H1 (cell line): ENCODE results near the gene PDIA5. TPM values are rescaled to one million over a fixed set of nuclear protein-coding genes. Genes with fewer than 3 reads are reported as not detected.

Experiments
- CTCF ChIA-PET: fragments of 300-600 bp; sonication (Branson Sonifier 250); formaldehyde crosslinking; loops from one replicate; lab custom pipeline; 2021; ENCODE audit not compliant: partially characterized antibody; lab: Charles Lee
- POLR2A ChIA-PET: fragments of 300-600 bp; sonication (Branson Sonifier 250); formaldehyde crosslinking; loops from one replicate; lab custom pipeline; 2021; ENCODE audit warnings: inconsistent platforms; ENCODE audit not compliant: partially characterized antibody; lab: Charles Lee
- DNase-seq, 2 experiments: peaks; one replicate each; pipeline versions ENCODE4 v3.0.0 to v3.0.0-alpha.2; 2010 to 2022; ENCODE audit warnings: low spot score in 2 of 2, low read depth in 1 of 2, mixed read lengths in 1 of 2
- FAIRE-seq: peaks from 2 replicates; lab custom pipeline; 2011; peaks lifted over from hg19 to GRCh38; lab: Jason Lieb, UNC
- H2AFZ ChIP-seq: 2 replicates; pipeline ENCODE4 v1.8.1; 2012; ENCODE audit warnings: low read length, inconsistent platforms
- H2AK5ac ChIP-seq: 2 replicates; pipeline ENCODE4 v1.6.1; 2013; ENCODE audit warnings: low read depth, low read length
- H2BK120ac ChIP-seq: replicated peaks from 2 replicates; pipeline ENCODE3; 2013; ENCODE audit warnings: low read depth, low read length, inconsistent platforms
- H2BK12ac ChIP-seq: 2 replicates; pipeline ENCODE4 v1.6.1; 2013; ENCODE audit warnings: low read depth, low read length
- H2BK15ac ChIP-seq: 2 replicates; pipeline ENCODE4 v1.6.1; 2013; ENCODE audit warnings: low read length
- H2BK20ac ChIP-seq: 2 replicates; pipeline ENCODE4 v1.6.1; 2013; ENCODE audit warnings: low read length
- H2BK5ac ChIP-seq: 2 replicates; pipeline ENCODE4 v1.6.1; 2013; ENCODE audit warnings: low read depth, low read length
- H3K14ac ChIP-seq: 2 replicates; pipeline ENCODE4 v1.6.1; 2013; ENCODE audit warnings: inconsistent platforms; ENCODE audit not compliant: insufficient read length
- H3K18ac ChIP-seq: 2 replicates; pipeline ENCODE4 v1.6.1; 2013; ENCODE audit warnings: low read length; ENCODE audit errors: extremely low read depth
- H3K23ac ChIP-seq: 2 replicates; pipeline ENCODE4 v1.6.1; 2013; ENCODE audit warnings: inconsistent platforms; ENCODE audit not compliant: insufficient read length
- H3K23me2 ChIP-seq: 2 replicates; pipeline ENCODE4 v1.6.1; 2013; ENCODE audit warnings: low read depth, low read length
- H3K27ac ChIP-seq: 2 replicates; pipeline ENCODE4 v1.6.1; 2011; ENCODE audit warnings: low read depth, low read length, inconsistent platforms
- H3K27me3 ChIP-seq, 4 experiments: replicated peaks in 1 of 4; 1 replicate in 1 of 4; 2 replicates in 3 of 4; pipeline versions ENCODE4 v1.6.1 to v1.8.1; 2011 to 2013; ENCODE audit warnings: low read length in 3 of 4, mild to moderate bottlenecking in 3 of 4, inconsistent platforms in 2 of 4, mixed read lengths in 2 of 4, moderate library complexity in 1 of 4; ENCODE audit not compliant: control insufficient read depth in 3 of 4, insufficient read depth in 3 of 4; ENCODE audit errors: extremely low read depth in 1 of 4
- H3K36me3 ChIP-seq, 4 experiments: 2 replicates each; pipeline versions ENCODE4 v1.6.1 to v1.8.1; 2011 to 2013; ENCODE audit warnings: mild to moderate bottlenecking in 4 of 4, low read length in 3 of 4, moderate library complexity in 2 of 4, control low read depth in 1 of 4, inconsistent platforms in 1 of 4; ENCODE audit not compliant: insufficient read depth in 4 of 4, control insufficient read depth in 2 of 4
- H3K4ac ChIP-seq: replicated peaks from 2 replicates; pipeline ENCODE3; 2013; ENCODE audit warnings: low read length, low read depth, mixed read lengths, inconsistent platforms; ENCODE audit not compliant: insufficient read length
- H3K4me1 ChIP-seq, 4 experiments: replicated peaks in 1 of 4; 1 replicate in 1 of 4; 2 replicates in 3 of 4; pipeline versions ENCODE4 v1.6.1 to v1.8.1; 2011 to 2013; ENCODE audit warnings: low read length in 3 of 4, inconsistent platforms in 2 of 4, mixed read lengths in 1 of 4; ENCODE audit not compliant: insufficient read depth in 4 of 4, control insufficient read depth in 3 of 4
- H3K4me2 ChIP-seq, 2 experiments: 2 replicates each; pipeline versions ENCODE4 v1.6.1 to v1.8.1; 2011 to 2013; ENCODE audit warnings: low read depth in 2 of 2, low read length in 2 of 2, control low read depth in 1 of 2, inconsistent platforms in 1 of 2, mild to moderate bottlenecking in 1 of 2; ENCODE audit not compliant: insufficient read depth in 1 of 2
- H3K4me3 ChIP-seq, 4 experiments: fragments of 200-600, 300-600 bp in 1 of 4; sonication (generic), shearing (Covaris generic), sonication (Bioruptor Twin) in 1 of 4; 2 replicates each; pipeline versions ENCODE4 v1.5.1 to v1.8.1; 2011 to 2016; ENCODE audit warnings: low read length in 4 of 4, low read depth in 3 of 4, control low read depth in 2 of 4, inconsistent platforms in 2 of 4, mild to moderate bottlenecking in 2 of 4, mixed read lengths in 1 of 4, moderate library complexity in 1 of 4; ENCODE audit not compliant: insufficient read depth in 2 of 4; ENCODE audit errors: extremely low read depth in 1 of 4
- H3K56ac ChIP-seq: replicated peaks from 2 replicates; pipeline ENCODE3; 2013; ENCODE audit warnings: low read depth, mild to moderate bottlenecking, mixed read lengths, low read length, inconsistent platforms; ENCODE audit not compliant: insufficient read length
- H3K79me1 ChIP-seq: 2 replicates; pipeline ENCODE4 v1.6.1; 2013; ENCODE audit warnings: low read depth, low read length, control low read depth
- H3K79me2 ChIP-seq, 2 experiments: 2 replicates each; pipeline versions ENCODE4 v1.6.1 to v1.8.1; 2012 to 2013; ENCODE audit warnings: low read length in 2 of 2, mild to moderate bottlenecking in 2 of 2, inconsistent platforms in 1 of 2; ENCODE audit not compliant: insufficient read depth in 2 of 2, control insufficient read depth in 1 of 2
- H3K9ac ChIP-seq, 4 experiments: replicated peaks in 1 of 4; 1 replicate in 1 of 4; 2 replicates in 3 of 4; pipeline versions ENCODE4 v1.6.1 to v1.8.1; 2011 to 2013; ENCODE audit warnings: low read depth in 3 of 4, low read length in 3 of 4, control low read depth in 2 of 4, mild to moderate bottlenecking in 2 of 4, moderate library complexity in 2 of 4, inconsistent platforms in 1 of 4; ENCODE audit errors: extremely low read depth in 1 of 4
- H3K9me3 ChIP-seq, 2 experiments: 2 replicates each; pipeline versions ENCODE4 v1.6.1 to v1.8.1; 2012 to 2013; ENCODE audit warnings: mild to moderate bottlenecking in 2 of 2, moderate library complexity in 2 of 2, control low read depth in 1 of 2, inconsistent platforms in 1 of 2, low read depth in 1 of 2, low read length in 1 of 2, mixed read lengths in 1 of 2; ENCODE audit not compliant: insufficient read depth in 2 of 2
- H4K20me1 ChIP-seq, 2 experiments: replicated peaks in 1 of 2; 2 replicates each; pipeline versions ENCODE3 to v1.8.1; 2011 to 2013; ENCODE audit warnings: inconsistent platforms in 2 of 2, low read length in 2 of 2, mild to moderate bottlenecking in 1 of 2; ENCODE audit not compliant: insufficient read depth in 2 of 2, control insufficient read depth in 1 of 2
- H4K5ac ChIP-seq: 2 replicates; pipeline ENCODE4 v1.6.1; 2013; ENCODE audit warnings: low read length, low read depth, mixed read lengths, inconsistent platforms; ENCODE audit not compliant: insufficient read length
- H4K8ac ChIP-seq: 2 replicates; pipeline ENCODE4 v1.8.0; 2013; ENCODE audit warnings: mild to moderate bottlenecking, moderate library complexity, low read length, inconsistent platforms; ENCODE audit not compliant: insufficient read depth; ENCODE audit errors: extremely low read depth
- H4K91ac ChIP-seq: replicated peaks from 2 replicates; pipeline ENCODE3; 2013; ENCODE audit warnings: low read length, mixed read lengths, inconsistent platforms; ENCODE audit not compliant: insufficient read length
- BACH1 ChIP-seq: IDR thresholded peaks from 2 replicates; pipeline ENCODE4 v1.6.1; 2012; ENCODE audit warnings: low read length, improper control_type of control experiment
- CBX8 ChIP-seq: fragments of 300-800, 300-1000 bp; sonication (generic); IDR thresholded peaks from 2 replicates; pipeline ENCODE4 v1.7.1; 2016; ENCODE audit warnings: low read depth, low read length, borderline replicate concordance
- CHD1 ChIP-seq: IDR thresholded peaks from 2 replicates; pipeline ENCODE4 v1.6.1; 2012; ENCODE audit warnings: low read depth, low read length, improper control_type of control experiment
- CHD2 ChIP-seq: IDR thresholded peaks from 2 replicates; pipeline ENCODE4 v1.6.1; 2012; ENCODE audit warnings: low read length, improper control_type of control experiment
- KDM5A ChIP-seq: fragments of 200-600 bp; IDR thresholded peaks from 2 replicates; pipeline ENCODE4 v1.7.1; 2012; ENCODE audit warnings: mild to moderate bottlenecking, low read length, inconsistent platforms, mixed read lengths
- MAFK ChIP-seq: IDR thresholded peaks from 2 replicates; pipeline ENCODE4 v1.6.1; 2012; ENCODE audit warnings: low read depth, mild to moderate bottlenecking, improper control_type of control experiment, low read length
- PHF8 ChIP-seq: fragments of 200-600 bp; sonication (generic); conservative IDR thresholded peaks from 2 replicates; pipeline ENCODE4 v1.7.1; 2012; ENCODE audit warnings: low read depth, mild to moderate bottlenecking, inconsistent platforms, low read length, moderate library complexity
- RAD21 ChIP-seq, 2 experiments: IDR thresholded peaks in 1 of 2; conservative IDR thresholded peaks in 1 of 2; 2 replicates each; pipeline ENCODE4 v1.6.1; 2011; ENCODE audit warnings: low read depth in 2 of 2, low read length in 2 of 2, improper control_type of control experiment in 1 of 2, inconsistent platforms in 1 of 2, mild to moderate bottlenecking in 1 of 2, moderate library complexity in 1 of 2
- TAF1 ChIP-seq: IDR thresholded peaks from 2 replicates; pipeline ENCODE4 v1.6.1; 2011; ENCODE audit warnings: mild to moderate bottlenecking, low read depth, low read length
- TEAD4 ChIP-seq: IDR thresholded peaks from 2 replicates; pipeline ENCODE4 v1.6.1; 2012; ENCODE audit warnings: low read depth, low read length, inconsistent platforms, mixed read lengths
- WGBS, 2 experiments: shearing (Covaris generic) in 1 of 2; methylation state at CpG; one replicate each; pipeline versions ENCODE4 v1.1.6 to v1.1.7; 2013 to 2015; ENCODE audit warnings: low lambda C conversion rate in 2 of 2, mixed read lengths in 2 of 2, inconsistent platforms in 1 of 2, low coverage in 1 of 2, missing lambda C conversion rate in 1 of 2; ENCODE audit not compliant: insufficient replicate concordance in 2 of 2, insufficient coverage in 1 of 2, insufficient read length in 1 of 2; ENCODE audit errors: extremely low coverage in 1 of 2, missing lambda C conversion rate in 1 of 2; 5-methylcytosine and 5-hydroxymethylcytosine counted together
- polyA plus RNA-seq, 7 experiments: library from polyadenylated mRNA; depleted of rRNA in 3 of 7; stranded (reverse) in 5 of 7; unstranded in 2 of 7; fragments of >200 nt in 5 of 7; fragments of 200-250 nt in 2 of 7; gene quantifications; 1 replicate in 5 of 7; 2 replicates in 1 of 7; 4 replicates in 1 of 7; pipeline versions ENCODE4 v1.2.1 to v1.2.3, GENCODE V29; 2011 to 2013; ENCODE audit warnings: missing spikeins in 2 of 7, mixed read lengths in 2 of 7
- total RNA-seq: library from RNA; stranded (reverse); fragmentation: NEBNext Ultra II Directional; extraction: Animal tissue kit (Norgen Biotek cat#: 25700); gene quantifications from 2 replicates; pipeline ENCODE4 v1.2.1, GENCODE V29; 2021

Gene PDIA5
- total and polyA plus RNA-seq, 2 of the 8 experiments (the other 6 are each of a cell fraction or from before 2014, with no cell fraction given): 18.2 to 32.8 TPM

- Histone ChIP-seq H3K4me3 (no peak overlapping the region), H3K23ac (no peak overlapping the region), H3K79me2 (no peaks in the 10 kb centered on the region), H3K4ac (no peak overlapping the region), H4K20me1 (no peaks in the 10 kb centered on the region), H2BK20ac (no peak overlapping the region), H3K14ac (no peak overlapping the region), H2BK15ac (no peak overlapping the region), H3K36me3 (peaks cover 0 to 6% (median under 1%) of the 10 kb centered on the region in 4 experiments; a peak in 2 of 8 replicates), H2AK5ac (no peak overlapping the region), H3K27ac (no peak overlapping the region), H2AFZ (no peak overlapping the region), H3K4me2 (no peak overlapping the region), H4K91ac (no peak overlapping the region), H3K56ac (no peak overlapping the region), H3K4me1 (no peaks in the 10 kb centered on the region), H3K18ac (no peak overlapping the region), H2BK12ac (no peak overlapping the region), H3K9me3 (peaks cover 0 to 2% of the 10 kb centered on the region in 2 experiments; a peak in 1 of 4 replicates), H2BK120ac (no peak overlapping the region), H3K27me3 (no peaks in the 10 kb centered on the region), H4K8ac (no peak overlapping the region), H3K79me1 (no peaks in the 10 kb centered on the region), H3K9ac (no peak overlapping the region), H3K23me2 (no peaks in the 10 kb centered on the region), H2BK5ac (no peak overlapping the region), H4K5ac (no peak overlapping the region)
- WGBS, 2 experiments: 57% methylated on average over 2 of the region's 2 CpGs; no CpG with 5 or more reads in 1 of the 2 experiments
- FAIRE-seq (no peak), DNase-seq (no peak)
- ChIA-PET POLR2A (no interaction called here), CTCF (interaction anchor here (1.0 to 1.2 kb wide), 2 partner anchors 11 to 17 kb away, joined by 3 to 4 read pairs; no protein-coding TSS in a partner anchor)
- TF ChIP-seq CHD2: no peak
- no peak for TF ChIP-seq PHF8
- no peak for TF ChIP-seq CHD1
- no peak for TF ChIP-seq RAD21 (IDR thresholded peaks at IDR 0.05 in 1 of 2, conservative IDR thresholded peaks at IDR 0.05 in 1 of 2; ENCODE audit: low read depth in 2 of 2, low read length in 2 of 2)
- TF ChIP-seq MAFK: no peak
- TF ChIP-seq TEAD4: no peak
- TF ChIP-seq KDM5A: no peak
- TF ChIP-seq CBX8: no peak
- no peak for TF ChIP-seq BACH1
- TF ChIP-seq TAF1: no peak
Observed at GRCh38 chr3:123169930-123170329, 103.1 kb downstream of the PDIA5 start.
